OCI-LY3 (cell line): ENCODE results near the gene PPP3CA.

Experiments used
- H2AFZ ChIP-seq: fragments of 200-600, 300-600 bp; shearing (Covaris generic); 2 replicates; pipeline ENCODE4 v1.6.0; 2014; ENCODE audit warnings: antibody characterized with exemption, low read depth, low read length
- H3K27ac ChIP-seq: fragments of 200-600, 300-600 bp; sonication (generic); 2 replicates; pipeline ENCODE4 v1.5.1; 2014; ENCODE audit warnings: mild to moderate bottlenecking, low read length, moderate library complexity, mixed read lengths
- H3K27me3 ChIP-seq: fragments of 200-600, 300-600 bp; sonication (generic); 2 replicates; pipeline ENCODE4 v1.6.1; 2014; ENCODE audit warnings: low read depth, low read length, mixed read lengths
- H3K36me3 ChIP-seq: fragments of 200-600, 300-600 bp; sonication (generic); replicated peaks from 2 replicates; pipeline ENCODE3; 2014; ENCODE audit warnings: low read depth, low read length, mixed read lengths
- H3K4me1 ChIP-seq: fragments of 300-600, 200-600 bp; sonication (generic); 2 replicates; pipeline ENCODE4 v1.6.1; 2014; ENCODE audit warnings: low read length, mixed read lengths
- H3K4me2 ChIP-seq: fragments of 200-600, 300-600 bp; sonication (generic); 2 replicates; pipeline ENCODE4 v1.6.1; 2014; ENCODE audit warnings: low read length, mixed read lengths
- H3K4me3 ChIP-seq: fragments of 300-600, 200-600 bp; sonication (generic); 2 replicates; pipeline ENCODE4 v1.5.1; 2014; ENCODE audit warnings: antibody characterized with exemption, mild to moderate bottlenecking, low read length, moderate library complexity
- H3K79me2 ChIP-seq: fragments of 300-600, 200-600 bp; shearing (Covaris generic); 2 replicates; pipeline ENCODE4 v1.6.1; 2014; ENCODE audit warnings: mild to moderate bottlenecking, low read length, mixed read lengths
- H3K9ac ChIP-seq: fragments of 300-600, 200-600 bp; shearing (Covaris generic); 2 replicates; pipeline ENCODE4 v1.6.0; 2014; ENCODE audit warnings: mild to moderate bottlenecking, low read length, moderate library complexity
- H3K9me3 ChIP-seq: fragments of 200-600, 300-600 bp; shearing (Covaris generic); 2 replicates; pipeline ENCODE4 v1.6.1; 2014; ENCODE audit warnings: low read length, mixed read lengths; ENCODE audit not compliant: insufficient read depth
- H4K20me1 ChIP-seq: fragments of 200-600, 300-600 bp; sonication (generic); 2 replicates; pipeline ENCODE4 v1.6.1; 2016; ENCODE audit warnings: low read length, mixed read lengths; ENCODE audit not compliant: insufficient read depth
- EZH2phosphoT487 ChIP-seq: fragments of 200-600 bp; shearing (Covaris generic); IDR thresholded peaks from 2 replicates; pipeline ENCODE4 v1.6.1; 2018; ENCODE audit warnings: antibody characterized with exemption, mixed run types, low read depth
- TF ChIP-seq, protein P1 (sequence below): fragments of 200-600, 300-600 bp; sonication (generic); IDR thresholded peaks from 2 replicates; pipeline ENCODE4 v1.5.1; 2014; ENCODE audit warnings: antibody characterized with exemption, low read length, low read depth

The PPP3CA gene

DNA sequence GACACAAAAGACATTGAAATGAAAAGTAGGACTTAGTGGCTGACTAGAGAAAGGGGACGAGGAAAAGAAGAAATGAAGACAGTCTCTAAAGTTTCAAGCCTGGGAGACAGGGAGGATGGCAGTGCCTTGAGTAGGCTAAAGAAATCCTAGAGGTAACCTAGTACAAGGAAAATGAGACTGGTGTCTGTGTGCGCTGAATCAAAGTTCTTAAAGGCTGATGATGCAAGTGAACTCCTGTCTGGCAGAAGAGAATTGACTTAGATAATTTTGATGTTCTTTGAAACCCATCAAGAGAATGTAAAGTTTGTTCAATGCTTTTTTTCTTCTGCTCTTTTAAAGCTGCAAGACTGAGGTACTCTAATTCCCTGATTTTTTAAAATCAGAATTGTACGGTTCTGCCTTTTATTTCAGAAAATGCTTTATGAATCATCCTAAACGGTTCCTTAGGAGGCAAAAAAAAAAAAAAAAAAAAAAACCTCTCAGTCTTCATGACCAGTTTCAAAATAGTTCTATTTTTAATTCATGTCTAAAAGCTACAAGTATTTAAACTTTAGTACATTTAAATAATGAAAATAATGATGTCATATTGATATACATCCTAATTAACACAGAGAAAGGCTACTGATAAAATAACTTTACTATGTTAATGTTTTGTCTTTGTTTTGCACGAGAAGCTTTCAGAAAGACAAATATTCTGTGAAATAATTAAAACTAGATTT, 189.8 kb downstream of the PPP3CA start:
- TF ChIP-seq EZH2phosphoT487 = no peak
- TF ChIP-seq, protein P1, sequence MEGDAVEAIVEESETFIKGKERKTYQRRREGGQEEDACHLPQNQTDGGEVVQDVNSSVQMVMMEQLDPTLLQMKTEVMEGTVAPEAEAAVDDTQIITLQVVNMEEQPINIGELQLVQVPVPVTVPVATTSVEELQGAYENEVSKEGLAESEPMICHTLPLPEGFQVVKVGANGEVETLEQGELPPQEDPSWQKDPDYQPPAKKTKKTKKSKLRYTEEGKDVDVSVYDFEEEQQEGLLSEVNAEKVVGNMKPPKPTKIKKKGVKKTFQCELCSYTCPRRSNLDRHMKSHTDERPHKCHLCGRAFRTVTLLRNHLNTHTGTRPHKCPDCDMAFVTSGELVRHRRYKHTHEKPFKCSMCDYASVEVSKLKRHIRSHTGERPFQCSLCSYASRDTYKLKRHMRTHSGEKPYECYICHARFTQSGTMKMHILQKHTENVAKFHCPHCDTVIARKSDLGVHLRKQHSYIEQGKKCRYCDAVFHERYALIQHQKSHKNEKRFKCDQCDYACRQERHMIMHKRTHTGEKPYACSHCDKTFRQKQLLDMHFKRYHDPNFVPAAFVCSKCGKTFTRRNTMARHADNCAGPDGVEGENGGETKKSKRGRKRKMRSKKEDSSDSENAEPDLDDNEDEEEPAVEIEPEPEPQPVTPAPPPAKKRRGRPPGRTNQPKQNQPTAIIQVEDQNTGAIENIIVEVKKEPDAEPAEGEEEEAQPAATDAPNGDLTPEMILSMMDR = no peak
- Histone ChIP-seq H3K4me1 (peaks cover 5% of the 10 kb centered on the region), H3K4me3 (no peak overlapping the region), H3K4me2 (no peak overlapping the region), H3K27me3 (no peaks in the 10 kb centered on the region), H3K36me3 (no peaks in the 10 kb centered on the region), H3K27ac (no peak overlapping the region), H4K20me1 (0 out of 2 replicates have a peak, but pooled peaks cover 5% of the 10 kb centered on the region), H3K79me2 (no peaks in the 10 kb centered on the region), H2AFZ (no peak overlapping the region), H3K9ac (no peak overlapping the region), H3K9me3 (no peaks in the 10 kb centered on the region)

DNA sequence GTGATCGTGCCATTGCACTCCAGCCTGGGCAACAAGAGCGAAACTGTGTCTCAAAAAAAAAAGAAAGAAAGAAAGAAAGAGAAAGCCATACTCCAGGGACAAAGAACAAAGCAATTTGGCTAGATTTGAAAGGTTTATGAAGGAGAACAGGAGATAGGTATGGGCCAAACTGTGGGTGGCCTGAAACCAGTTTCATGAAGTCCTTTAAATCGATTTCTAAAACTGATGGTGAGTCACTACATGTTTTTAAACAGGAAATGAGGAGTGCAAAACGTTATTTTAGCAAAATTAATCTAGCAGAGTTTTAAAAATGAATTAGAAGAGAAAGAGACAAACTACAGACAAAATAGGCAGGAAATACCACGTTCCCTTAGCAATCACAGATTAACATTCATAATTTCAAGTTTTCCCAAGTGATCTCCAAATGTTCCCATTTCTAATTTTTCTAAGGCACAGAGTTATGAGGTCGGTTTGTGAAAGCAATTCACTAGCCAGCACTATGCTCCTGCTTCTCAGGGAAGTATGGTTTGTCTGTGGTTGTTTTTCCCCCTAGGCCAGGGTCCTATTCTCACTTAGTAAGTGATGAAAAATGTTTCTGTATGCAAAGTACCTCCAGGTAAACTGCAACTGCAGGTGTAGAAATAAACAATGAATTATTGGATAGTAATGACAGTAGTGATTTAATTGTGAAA, 190.6 kb downstream of the PPP3CA start:
- Histone ChIP-seq H3K4me3 (no peak overlapping the region), H3K27me3 (no peaks in the 10 kb centered on the region), H3K36me3 (no peaks in the 10 kb centered on the region), H4K20me1 (0 out of 2 replicates have a peak, but pooled peaks cover 5% of the 10 kb centered on the region), H3K9ac (no peak overlapping the region), H3K79me2 (no peaks in the 10 kb centered on the region), H2AFZ (no peak overlapping the region), H3K4me1 (peaks cover 3% of the 10 kb centered on the region; the same call in 1 of the 2 replicates), H3K9me3 (no peaks in the 10 kb centered on the region), H3K27ac (no peak overlapping the region), H3K4me2 (no peak overlapping the region)
- TF ChIP-seq EZH2phosphoT487 = no peak
- TF ChIP-seq, protein P1 = no peak

DNA sequence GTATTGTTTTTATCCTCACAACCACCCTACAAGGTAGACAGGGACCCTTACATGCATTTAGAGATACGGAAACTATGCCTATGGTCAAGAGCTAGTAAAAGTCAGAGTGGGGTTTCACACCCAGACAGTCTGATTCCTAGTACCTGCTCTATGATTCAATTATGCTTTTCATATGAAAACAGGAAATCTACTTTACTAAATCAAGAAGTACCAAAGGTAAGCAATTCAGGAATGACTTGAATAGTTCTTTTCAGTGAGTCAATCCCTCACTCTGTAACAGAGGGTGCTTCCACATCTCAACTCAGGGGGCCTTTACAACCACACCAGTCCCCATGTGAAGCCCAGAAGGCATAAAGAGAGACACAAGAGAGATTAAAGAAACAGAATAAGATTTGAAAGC, 191.4 kb downstream of the PPP3CA start:
- H3K27ac ChIP-seq = no peak overlapping the region
- TF ChIP-seq EZH2phosphoT487 = no peak
- TF ChIP-seq, protein P1 = no peak
- peaks cover 3% of the 10 kb centered on the region; the same call in 1 of the 2 replicates for H3K4me1 ChIP-seq

DNA sequence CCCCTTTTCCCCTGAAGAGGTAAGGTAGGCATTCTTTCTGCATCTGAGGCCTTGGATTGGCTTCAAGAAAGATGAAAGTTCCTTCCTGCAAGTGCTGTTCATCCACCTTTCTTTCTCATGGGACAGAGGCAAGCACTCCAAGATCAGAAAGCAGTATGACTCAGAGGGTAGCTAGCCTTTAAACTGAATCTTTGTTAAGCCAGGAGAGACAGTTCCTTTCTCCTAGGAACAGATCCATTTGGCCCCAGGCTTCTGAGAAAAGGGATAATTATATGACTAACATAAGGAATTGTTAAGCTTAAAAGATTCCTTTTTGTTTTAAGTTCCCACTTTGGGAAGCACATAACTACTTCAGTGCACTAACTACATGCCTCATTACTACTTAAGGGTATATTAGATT, 192.0 kb downstream of the PPP3CA start:
- H3K79me2 ChIP-seq = no peaks in the 10 kb centered on the region
- no peak overlapping the region for H2AFZ ChIP-seq
- H3K9me3 ChIP-seq = no peaks in the 10 kb centered on the region
- H3K27ac ChIP-seq = no peak overlapping the region
- no peaks in the 10 kb centered on the region for H4K20me1 ChIP-seq
- peaks cover 3% of the 10 kb centered on the region; the same call in 1 of the 2 replicates for H3K4me1 ChIP-seq
- TF ChIP-seq, protein P1 = no peak
- TF ChIP-seq EZH2phosphoT487 = no peak
- no peak overlapping the region for H3K4me2 ChIP-seq
- H3K36me3 ChIP-seq = no peaks in the 10 kb centered on the region
- H3K9ac ChIP-seq = no peak overlapping the region
- H3K27me3 ChIP-seq = no peaks in the 10 kb centered on the region
- H3K4me3 ChIP-seq = no peak overlapping the region

More for the DNA sequence above, 191.4 kb downstream of the PPP3CA start:
- no peak overlapping the region for H3K4me3 ChIP-seq
- no peaks in the 10 kb centered on the region for H3K36me3 ChIP-seq
- no peaks in the 10 kb centered on the region for H4K20me1 ChIP-seq
- no peaks in the 10 kb centered on the region for H3K27me3 ChIP-seq
- no peak overlapping the region for H3K9ac ChIP-seq
- H3K79me2 ChIP-seq = no peaks in the 10 kb centered on the region
- H3K4me2 ChIP-seq = no peak overlapping the region
- H2AFZ ChIP-seq = no peak overlapping the region
- no peaks in the 10 kb centered on the region for H3K9me3 ChIP-seq
